ENCODE results near the gene C12orf60. TPM values are rescaled to one million over a fixed set of nuclear protein-coding genes. Genes with fewer than 3 reads are reported as not detected.
A peak's percentile ranks its signal among the peaks of the same experiment; 100 is the strongest.

Gene C12orf60
- total and polyA plus RNA-seq, 2 donors from 2014 or later: 2.0 to 4.5 TPM

GRCh38 chr12:14768823-14769405, 34.6 kb upstream of the C12orf60 start:
- Histone ChIP-seq H3K9me3 (ENCODE audit: control insufficient read depth in 2 of 3, insufficient read depth in 1 of 3, low read length in 3 of 3) (peaks cover 0 to 4% (median 0%) of the 10 kb centered on the region in 3 donors), H3K9ac (ENCODE audit: low read length in 3 of 3) (peak overlapping the region in 2 of 3 donors; percentile 96 to 98), H3K4me3 (ENCODE audit: low read length in 3 of 3) (peak overlapping the region; percentile 81 to 98 (median 98)), H3K27ac (ENCODE audit: low read depth in 2 of 2, low read length in 2 of 2) (peak overlapping the region; percentile 96 to 98), H3K27me3 (ENCODE audit: control insufficient read depth, insufficient read depth, low read length) (no peaks in the 10 kb centered on the region), H3K4me1 (ENCODE audit: control insufficient read depth in 2 of 3, insufficient read depth in 2 of 3, low read depth in 1 of 3, low read length in 3 of 3) (peaks cover 3 to 6% (median 6%) of the 10 kb centered on the region in 3 donors), H3K36me3 (ENCODE audit: control insufficient read depth in 2 of 3, insufficient read depth in 3 of 3, low read length in 3 of 3) (no peaks in the 10 kb centered on the region)
- DNase-seq (peak in 4 of 5 donors; percentile 23 to 57 (median 44)), FAIRE-seq (no peak)
- intact Hi-C loops (cut with DNase I): no loop called here
- no peak for TF ChIP-seq CTCF (IDR thresholded peaks at IDR 0.05; ENCODE audit: borderline replicate concordance, extremely low read depth, insufficient read depth)

- Histone ChIP-seq H3K9me3 (ENCODE audit: control insufficient read depth in 2 of 3, insufficient read depth in 1 of 3, low read length in 3 of 3) (peaks cover 0 to 4% (median 0%) of the 10 kb centered on the region in 3 donors), H3K27ac (ENCODE audit: low read depth in 2 of 2, low read length in 2 of 2) (peak overlapping the region; percentile 96 to 98), H3K27me3 (ENCODE audit: control insufficient read depth, insufficient read depth, low read length) (no peaks in the 10 kb centered on the region), H3K9ac (ENCODE audit: low read length in 3 of 3) (peak overlapping the region; percentile 96 to 99 (median 98)), H3K4me1 (ENCODE audit: control insufficient read depth in 2 of 3, insufficient read depth in 2 of 3, low read depth in 1 of 3, low read length in 3 of 3) (peaks cover 3 to 6% (median 6%) of the 10 kb centered on the region in 3 donors), H3K4me3 (ENCODE audit: low read length in 3 of 3) (peak overlapping the region; percentile 81 to 98 (median 98)), H3K36me3 (ENCODE audit: control insufficient read depth in 2 of 3, insufficient read depth in 3 of 3, low read length in 3 of 3) (no peaks in the 10 kb centered on the region)
- no peak for FAIRE-seq
- intact Hi-C loops (cut with DNase I): no loop called here
- TF ChIP-seq CTCF (IDR thresholded peaks at IDR 0.05; ENCODE audit: borderline replicate concordance, extremely low read depth, insufficient read depth): no peak
- peak in 4 of 5 donors; percentile 66 to 80 (median 77) for DNase-seq
Observed at GRCh38 chr12:14769466-14769968, 34.0 kb upstream of the C12orf60 start.

- H3K4me1 ChIP-seq (ENCODE audit: control insufficient read depth in 2 of 3, insufficient read depth in 2 of 3, low read depth in 1 of 3, low read length in 3 of 3): peaks cover 3 to 6% (median 6%) of the 10 kb centered on the region in 3 donors
- TF ChIP-seq CTCF (IDR thresholded peaks at IDR 0.05; ENCODE audit: borderline replicate concordance, extremely low read depth, insufficient read depth): peak; percentile 91
- no peaks in the 10 kb centered on the region for H3K27me3 ChIP-seq (ENCODE audit: control insufficient read depth, insufficient read depth, low read length)
- peak overlapping the region; percentile 81 to 98 (median 98) for H3K4me3 ChIP-seq (ENCODE audit: low read length in 3 of 3)
- H3K27ac ChIP-seq (ENCODE audit: low read depth in 2 of 2, low read length in 2 of 2): peak overlapping the region; percentile 96 to 98
- no peaks in the 10 kb centered on the region for H3K36me3 ChIP-seq (ENCODE audit: control insufficient read depth in 2 of 3, insufficient read depth in 3 of 3, low read length in 3 of 3)
- peak; percentile 89 to 94 (median 93) for DNase-seq
- H3K9me3 ChIP-seq (ENCODE audit: control insufficient read depth in 2 of 3, insufficient read depth in 1 of 3, low read length in 3 of 3): peaks cover 0 to 4% (median 0%) of the 10 kb centered on the region in 3 donors
- no peak for FAIRE-seq
- H3K9ac ChIP-seq (ENCODE audit: low read length in 3 of 3): peak overlapping the region; percentile 96 to 99 (median 98)
- intact Hi-C loops (cut with DNase I): no loop called here
Observed at GRCh38 chr12:14769969-14770495, 33.4 kb upstream of the C12orf60 start.
